Peyer's patch (tissue), 4 donors: ENCODE results near the gene RRM1. TPM values are rescaled to one million over a fixed set of nuclear protein-coding genes. Genes with fewer than 3 reads are reported as not detected.
"Not testable (repeated sequence)": the region's sequence is repeated elsewhere in the genome, so short reads cannot be mapped to it uniquely, and the experiment has no call there.

Source experiments
- DNase-seq, 3 donors: peaks; one replicate each; pipeline ENCODE4 v3.0.0-alpha.2; 2017 to 2019
- H3K27ac ChIP-seq, 4 donors: fragments of 200-600 bp; sonication (generic); one replicate each; pipeline ENCODE4 v1.5.1; 2016 to 2019
- H3K27me3 ChIP-seq, 2 donors: fragments of 200-600 bp; sonication (generic); one replicate each; pipeline ENCODE4 v1.5.1; 2019
- H3K36me3 ChIP-seq, 3 donors: fragments of 200-600 bp; sonication (generic); one replicate each; pipeline ENCODE4 v1.5.1; 2016 to 2019
- H3K4me1 ChIP-seq, 4 donors: fragments of 200-600 bp; sonication (generic); one replicate each; pipeline ENCODE4 v1.5.1; 2016 to 2019
- H3K4me3 ChIP-seq, 4 donors: fragments of 200-600 bp; sonication (generic); 1 replicate in 3 of 4; 2 replicates in 1 of 4; pipeline ENCODE4 v1.5.1; 2016 to 2019; ENCODE audit warnings: mild to moderate bottlenecking in 1 of 4
- H3K9me3 ChIP-seq, 4 donors: fragments of 200-600 bp; sonication (generic); one replicate each; pipeline ENCODE4 v1.5.1; 2016 to 2019; ENCODE audit warnings: mild to moderate bottlenecking in 1 of 4
- CTCF ChIP-seq, 6 experiments: fragments of 450-650 bp in 4 of 6; fragments of 200-600 bp in 2 of 6; sonication (generic) in 1 of 6; IDR thresholded peaks; one replicate each; pipeline ENCODE4 v1.5.1; 2017 to 2019; ENCODE audit warnings: antibody characterized with exemption in 6 of 6, mild to moderate bottlenecking in 3 of 6, moderate library complexity in 1 of 6
- POLR2A ChIP-seq, 2 donors: fragments of 450-650 bp; IDR thresholded peaks; one replicate each; pipeline ENCODE4 v1.5.1; 2017; ENCODE audit warnings: antibody characterized with exemption in 2 of 2, mild to moderate bottlenecking in 2 of 2, moderate library complexity in 2 of 2
- total RNA-seq, 4 donors: library from RNA; depleted of rRNA; stranded (reverse); fragments of >200 nt; gene quantifications; one replicate each; pipeline ENCODE4 v1.1.0, GENCODE V29; 2016

The RRM1 gene
- 10 to 100 TPM; 13.3 to 40.5 (median 32.3) TPM for total RNA-seq

GRCh38 chr11:4094348-4095291 is at the start of gene RRM1:
Gene RRM1, plus strand, starts transcription at chr11:4094799. Its CDS starts 214 bp downstream, at chr11:4095013.
- Histone ChIP-seq H3K4me3 (peak within 1 kb of the TSS; percentile 60 to 85 (median 82)), H3K4me1 (peaks cover 0 to 15% (median 3%) of the 10 kb centered on the region in 4 donors), H3K27ac (peak within 1 kb of the TSS; percentile 81 to 92 (median 84)), H3K36me3 (peaks cover 0 to 12% (median 0%) of the 10 kb centered on the region in 3 donors), H3K9me3 (no peaks in the 10 kb centered on the region), H3K27me3 (no peaks in the 10 kb centered on the region)
- peak; percentile 85 to 97 (median 92) for DNase-seq
- peak; percentile 56 to 66 for TF ChIP-seq POLR2A (IDR thresholded peaks at IDR 0.05)
- TF ChIP-seq CTCF (IDR thresholded peaks at IDR 0.05), result peak in 1 of 6 experiments; percentile 4

GRCh38 chr11:4044976-4045646 is 49.5 kb upstream of the RRM1 start:
- no peak for DNase-seq
- TF ChIP-seq CTCF (IDR thresholded peaks at IDR 0.05) (no peak), POLR2A (IDR thresholded peaks at IDR 0.05) (no peak)
- Histone ChIP-seq H3K4me1 (peaks cover 0 to 11% (median 0%) of the 10 kb centered on the region in 4 donors), H3K36me3 (no peaks in the 10 kb centered on the region), H3K9me3 (no peaks in the 10 kb centered on the region), H3K27ac (no peak overlapping the region), H3K4me3 (no peak overlapping the region), H3K27me3 (no peaks in the 10 kb centered on the region)

- Histone ChIP-seq H3K4me1 (peaks cover 0 to 11% (median 0%) of the 10 kb centered on the region in 4 donors), H3K27me3 (no peaks in the 10 kb centered on the region), H3K9me3 (no peaks in the 10 kb centered on the region), H3K4me3 (no peak overlapping the region), H3K27ac (no peak overlapping the region), H3K36me3 (no peaks in the 10 kb centered on the region)
- TF ChIP-seq POLR2A (IDR thresholded peaks at IDR 0.05), result no peak
- no peak for TF ChIP-seq CTCF (IDR thresholded peaks at IDR 0.05)
- no peak for DNase-seq
Measured at GRCh38 chr11:4048340-4048739, 46.3 kb upstream of the RRM1 start.

- no peaks in the 10 kb centered on the region for H3K27me3 ChIP-seq
- DNase-seq, result no peak
- TF ChIP-seq POLR2A (IDR thresholded peaks at IDR 0.05) (no peak), CTCF (IDR thresholded peaks at IDR 0.05) (no peak)
- H3K4me3 ChIP-seq, result no peak overlapping the region
- no peaks in the 10 kb centered on the region for H3K9me3 ChIP-seq
- peaks cover 0 to 11% (median 0%) of the 10 kb centered on the region in 4 donors for H3K4me1 ChIP-seq
- H3K36me3 ChIP-seq, result no peaks in the 10 kb centered on the region
- H3K27ac ChIP-seq, result no peak overlapping the region
Measured at GRCh38 chr11:4049006-4049405, 45.6 kb upstream of the RRM1 start.

GRCh38 chr11:4050138-4050537 is 44.5 kb upstream of the RRM1 start:
- Histone ChIP-seq H3K4me1 (peaks cover 0 to 3% (median 0%) of the 10 kb centered on the region in 4 donors), H3K27ac (no peak overlapping the region)
- TF ChIP-seq POLR2A (IDR thresholded peaks at IDR 0.05) (no peak), CTCF (IDR thresholded peaks at IDR 0.05) (no peak)

GRCh38 chr11:4053200-4053599 is 41.4 kb upstream of the RRM1 start:
- not testable (repeated sequence) for DNase-seq, H3K4me1 ChIP-seq, H3K27me3 ChIP-seq, H3K4me3 ChIP-seq, H3K36me3 ChIP-seq, H3K27ac ChIP-seq, H3K9me3 ChIP-seq

More at GRCh38 chr11:4050138-4050537, 44.5 kb upstream of the RRM1 start:
- Histone ChIP-seq H3K4me3 (no peak overlapping the region), H3K36me3 (no peaks in the 10 kb centered on the region), H3K27me3 (no peaks in the 10 kb centered on the region), H3K9me3 (no peaks in the 10 kb centered on the region)
- DNase-seq, result no peak
